ENCODE results near the gene CUTA.
"Not testable (repeated sequence)": the region's sequence is repeated elsewhere in the genome, so short reads cannot be mapped to it uniquely, and the experiment has no call there.

CUTA gene

DNA sequence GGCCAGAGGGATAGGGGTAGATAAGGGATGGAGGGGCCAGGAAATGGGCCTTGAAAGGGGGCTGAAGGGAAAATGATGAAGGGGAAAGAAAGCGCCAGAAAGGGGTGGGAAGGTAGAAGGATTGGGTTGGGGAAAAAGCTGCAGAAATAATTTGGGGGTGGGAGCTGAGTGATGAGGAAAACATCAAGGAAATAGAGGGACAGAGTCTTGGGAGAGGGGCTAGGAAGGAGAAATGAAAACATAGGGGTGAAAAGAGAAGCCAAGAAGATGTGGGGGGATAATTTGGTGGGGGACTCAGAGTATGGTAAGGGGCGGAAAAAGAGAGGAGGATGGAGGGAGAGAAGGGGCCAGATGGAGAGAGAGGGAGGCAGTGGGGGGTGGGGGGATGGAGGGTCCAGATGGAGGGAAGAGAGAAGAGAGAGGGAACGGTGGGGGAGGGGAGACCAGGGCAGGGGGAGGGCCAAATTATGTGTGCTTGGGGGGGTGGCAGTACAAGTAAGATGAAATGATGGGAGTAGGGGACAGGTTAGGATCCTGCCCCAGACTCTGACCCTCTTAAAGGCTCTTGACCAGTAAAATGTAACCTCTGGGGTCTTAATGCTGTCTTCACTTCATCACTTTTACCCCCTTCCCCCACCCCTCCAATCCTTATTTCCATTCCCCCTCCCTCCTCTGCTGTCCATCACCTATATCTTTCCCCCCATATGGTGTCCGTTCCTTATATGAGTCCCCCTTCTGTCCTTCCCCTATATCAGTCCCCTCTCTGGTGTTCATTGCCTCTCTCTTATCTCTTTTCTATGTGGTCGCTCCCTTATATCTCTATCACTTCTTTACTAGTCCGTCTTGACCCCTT lies 2.8 kb upstream of the CUTA start:
- no peak for DNase-seq

DNA sequence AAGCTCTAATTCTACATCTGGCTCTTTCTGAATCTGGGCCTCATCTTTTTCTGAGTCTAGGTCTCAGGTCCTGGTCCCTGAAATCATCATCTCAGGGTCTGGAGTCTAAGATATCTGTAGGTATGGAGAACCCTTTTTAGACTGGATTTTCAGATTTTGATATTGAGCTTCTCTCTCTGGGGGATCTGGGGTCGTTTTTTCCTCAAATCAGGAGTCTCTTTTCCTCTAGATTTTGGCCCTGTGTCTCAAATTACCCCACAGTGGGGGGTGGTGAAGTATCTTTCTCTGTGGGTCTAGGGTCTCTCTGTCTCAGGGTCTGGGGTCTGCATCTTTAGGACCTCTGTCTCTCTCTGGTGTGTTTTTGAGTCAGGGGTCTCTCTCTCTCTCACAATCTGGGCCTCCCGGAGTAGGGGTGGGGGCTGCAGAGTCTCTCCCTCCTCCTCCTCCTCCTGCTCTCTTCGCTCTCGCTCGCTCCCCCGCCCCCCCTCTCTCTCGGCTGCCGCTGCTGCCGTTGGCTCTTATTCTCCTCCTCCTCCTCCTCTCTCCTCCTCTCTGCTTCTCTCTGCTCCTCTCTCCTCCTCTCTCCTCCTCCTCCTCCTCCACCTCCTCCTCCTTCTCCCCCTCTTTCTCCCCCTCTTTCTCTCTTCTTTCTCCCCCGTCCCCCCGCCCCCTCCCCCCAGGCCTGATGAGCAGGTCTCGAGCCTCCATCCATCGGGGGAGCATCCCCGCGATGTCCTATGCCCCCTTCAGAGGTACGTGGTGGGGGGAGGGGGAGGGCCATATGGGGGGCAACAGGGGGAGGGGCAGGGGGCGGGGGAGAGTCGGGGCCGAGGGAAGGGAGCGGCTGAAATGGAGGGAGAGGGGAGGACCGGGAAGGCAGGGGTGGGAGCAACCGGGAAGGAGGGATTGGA lies 1.9 kb upstream of the CUTA start, which contains the start of gene SYNGAP1:
Gene SYNGAP1 (plus strand): TSS at position 486 of the 911 bp plus-strand sequence. CDS start 200 bp downstream, at position 686.
- peak; percentile 87 for DNase-seq

DNA sequence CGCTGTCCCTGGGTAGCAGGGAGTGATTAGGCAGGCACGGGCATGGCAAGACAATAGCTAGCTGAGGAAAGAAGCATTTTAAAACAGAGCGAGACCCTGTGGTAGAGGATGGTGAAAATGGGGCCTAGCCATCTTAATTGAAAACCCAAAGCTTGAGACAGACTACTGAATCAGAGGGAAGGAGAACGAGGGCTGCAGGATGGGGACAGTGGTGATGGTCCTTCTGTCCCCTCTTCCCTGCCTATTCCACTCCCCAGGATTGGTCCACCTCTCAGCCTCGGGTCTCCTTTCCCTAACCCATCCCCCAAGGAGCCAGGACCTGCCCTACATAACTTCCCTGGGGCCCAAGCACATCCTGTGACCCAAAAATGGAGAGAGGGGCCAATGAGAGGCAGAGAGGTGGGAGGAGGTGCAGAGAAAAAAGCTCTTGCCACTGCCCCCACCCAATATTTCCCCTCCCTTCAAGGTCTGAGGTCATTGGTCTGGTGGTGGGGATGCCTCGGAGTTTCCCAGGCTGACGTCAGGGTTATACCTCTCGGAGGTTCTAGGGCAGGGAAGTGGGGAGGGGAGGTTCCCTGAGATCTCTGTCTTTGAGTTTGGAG lies 884 bp upstream of the CUTA start:
- DNase-seq: no peak

DNA sequence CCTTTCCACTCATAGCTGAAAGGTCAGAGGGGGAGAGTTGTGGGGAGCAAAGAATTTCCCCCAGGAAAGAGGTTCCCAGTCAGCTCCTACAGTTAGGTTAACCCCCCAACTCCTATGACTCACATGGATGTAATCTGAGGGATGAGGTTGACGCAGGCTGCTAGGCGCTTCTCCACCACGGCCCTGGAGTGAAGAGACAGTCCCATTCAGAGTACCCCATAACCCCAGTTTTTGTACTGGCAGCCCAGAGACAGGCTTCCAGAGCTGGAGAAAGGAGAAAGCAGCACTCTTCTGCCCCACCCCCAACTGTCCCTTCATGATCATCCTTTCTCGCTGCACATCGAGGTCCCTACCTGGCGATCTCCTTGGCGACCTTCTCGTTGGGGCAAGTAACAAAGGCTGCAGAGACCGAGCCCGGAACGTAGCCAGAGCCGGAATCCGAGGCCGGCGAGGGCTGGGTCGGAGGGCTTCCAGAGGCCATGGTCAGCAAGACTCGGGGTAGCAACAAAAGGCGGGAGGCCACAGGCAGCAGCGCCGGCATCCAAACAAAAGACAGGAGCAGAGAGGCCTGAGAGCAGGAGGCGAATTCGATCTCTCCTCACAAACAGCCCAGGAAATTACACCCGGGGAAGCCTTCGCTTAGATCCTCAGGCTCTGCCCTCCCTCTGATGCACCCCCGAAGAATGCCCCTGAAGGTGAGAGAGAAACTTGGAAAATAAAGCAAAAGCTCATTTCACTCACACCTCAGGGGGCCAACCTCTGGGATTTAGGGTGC lies 592 bp downstream of the CUTA start:
- no peak for DNase-seq

DNA sequence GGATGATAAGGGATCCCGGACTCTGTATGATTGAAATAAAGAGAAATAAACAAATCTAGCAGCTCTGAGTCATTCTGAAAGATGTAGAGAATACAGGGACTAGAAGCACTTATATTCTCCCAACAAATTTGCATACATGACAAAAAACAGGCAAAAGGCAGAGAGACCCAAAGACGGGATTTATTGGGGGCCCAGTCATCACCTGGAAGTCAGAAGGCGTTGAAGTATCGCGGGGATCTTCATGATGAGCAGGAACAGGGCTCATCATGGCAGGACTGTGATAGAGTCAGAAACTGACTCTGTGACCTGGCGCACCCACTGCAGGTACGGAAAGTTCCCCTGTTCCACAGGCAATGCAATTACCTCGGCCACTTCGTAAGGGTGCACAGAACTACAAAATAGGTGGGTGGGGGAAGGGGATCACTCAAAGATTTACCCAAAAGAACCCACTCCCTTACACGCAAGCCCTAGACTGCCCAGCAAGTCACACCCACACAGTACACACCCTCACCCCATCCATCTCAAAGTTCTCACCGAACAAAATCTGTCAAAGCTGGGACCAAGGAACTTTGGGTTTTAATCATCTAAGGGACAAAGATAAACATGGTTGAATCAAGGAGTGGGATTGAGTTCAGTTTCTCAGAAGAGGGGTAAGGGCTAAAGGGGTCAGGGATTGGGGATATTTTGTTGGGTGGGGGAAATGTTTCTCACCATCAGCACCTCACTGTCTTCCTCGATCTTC lies 1.4 kb downstream of the CUTA start:
- no peak for DNase-seq

DNA sequence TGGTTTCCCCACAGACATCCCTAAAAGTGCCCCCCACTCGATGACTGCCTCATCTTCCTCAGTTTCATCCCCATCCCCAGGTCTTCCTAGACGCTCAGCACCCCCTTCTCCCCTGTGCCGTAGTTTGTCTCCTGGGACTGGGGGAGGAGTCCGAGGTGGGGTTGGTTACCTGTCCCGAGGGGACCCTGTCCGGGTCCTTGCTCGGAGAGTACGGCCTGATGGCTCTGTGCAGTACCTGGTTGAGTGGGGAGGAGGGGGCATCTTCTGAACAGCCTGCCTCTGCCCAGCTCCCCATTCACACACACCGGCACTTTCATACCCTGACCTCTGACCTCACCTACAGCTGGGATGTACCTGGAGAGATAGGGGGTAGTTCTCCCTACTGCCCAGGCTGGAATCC lies 2.1 kb downstream of the CUTA start:
- no peak for DNase-seq

DNA sequence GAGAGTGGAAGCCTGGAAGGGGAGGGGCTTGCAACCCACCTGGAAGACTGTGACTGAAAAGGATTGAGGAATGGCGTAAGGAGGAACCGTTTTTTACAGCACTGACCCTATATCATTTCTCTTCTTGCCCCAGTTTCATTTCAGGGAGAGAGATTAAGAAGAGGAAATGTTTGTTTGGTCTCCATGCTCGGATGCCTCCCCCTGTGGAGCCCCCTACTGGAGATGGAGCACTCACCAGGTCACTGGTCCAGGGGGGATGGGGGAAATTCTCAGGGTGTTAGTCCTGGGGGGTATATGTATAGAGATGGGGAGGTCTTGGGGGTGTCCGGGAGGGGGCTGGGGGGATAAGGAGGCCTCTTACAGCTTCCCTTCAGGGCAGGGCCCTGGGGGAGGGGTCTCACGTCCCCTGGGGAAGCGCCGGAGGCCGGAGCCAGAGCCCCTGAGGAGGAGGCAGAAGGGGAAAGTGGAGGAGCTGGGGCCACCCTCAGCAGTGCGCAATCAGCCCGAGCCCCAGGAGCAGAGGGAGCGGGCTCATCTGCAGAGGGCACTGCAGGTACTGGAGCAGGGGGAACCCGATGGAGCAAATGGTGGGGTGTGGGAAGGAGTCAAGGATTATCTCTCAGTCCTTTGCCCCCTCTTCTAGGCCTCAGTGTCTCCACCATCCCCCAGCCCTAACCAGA lies 3.2 kb downstream of the CUTA start:
- DNase-seq: no peak

DNA sequence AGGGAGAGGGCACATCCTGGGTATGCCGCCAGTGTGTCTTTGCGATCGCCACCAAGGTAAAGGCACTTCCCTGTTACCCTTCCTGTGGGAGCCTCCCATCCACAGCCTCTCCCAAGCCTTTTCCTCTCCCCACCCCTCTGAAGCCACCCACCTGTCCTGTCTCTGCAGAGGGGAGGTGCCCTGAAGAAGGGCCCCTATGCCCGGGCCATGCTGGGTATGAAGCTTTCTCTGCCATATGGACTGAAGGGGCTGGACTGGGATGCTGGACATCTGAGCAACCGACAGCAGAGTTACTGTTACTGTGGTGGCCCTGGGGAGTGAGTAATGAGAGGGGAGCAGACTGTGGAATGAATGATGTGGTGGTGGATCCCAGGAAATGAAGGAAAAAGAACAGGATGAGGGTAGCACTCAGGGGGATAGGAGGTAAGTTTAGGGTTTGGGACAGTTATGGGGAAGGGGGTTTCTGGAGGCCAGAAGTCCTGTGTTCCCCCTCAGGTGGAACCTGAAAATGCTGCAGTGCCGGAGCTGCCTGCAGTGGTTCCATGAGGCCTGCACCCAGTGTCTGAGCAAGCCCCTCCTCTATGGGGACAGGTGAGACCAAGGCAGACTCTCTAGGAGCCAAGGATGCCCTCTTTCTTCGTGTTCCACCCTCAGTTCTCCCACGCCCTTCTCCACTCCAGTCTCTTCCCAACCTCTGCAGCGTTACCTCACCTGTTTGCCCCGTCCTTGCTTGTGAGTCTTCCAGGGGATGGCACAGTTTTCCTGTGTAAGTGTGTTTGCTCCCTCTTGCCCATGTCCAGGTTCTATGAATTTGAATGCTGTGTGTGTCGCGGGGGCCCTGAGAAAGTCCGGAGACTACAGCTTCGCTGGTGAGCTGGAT lies 4.4 kb downstream of the CUTA start:
- DNase-seq: peak; percentile 10

DNA sequence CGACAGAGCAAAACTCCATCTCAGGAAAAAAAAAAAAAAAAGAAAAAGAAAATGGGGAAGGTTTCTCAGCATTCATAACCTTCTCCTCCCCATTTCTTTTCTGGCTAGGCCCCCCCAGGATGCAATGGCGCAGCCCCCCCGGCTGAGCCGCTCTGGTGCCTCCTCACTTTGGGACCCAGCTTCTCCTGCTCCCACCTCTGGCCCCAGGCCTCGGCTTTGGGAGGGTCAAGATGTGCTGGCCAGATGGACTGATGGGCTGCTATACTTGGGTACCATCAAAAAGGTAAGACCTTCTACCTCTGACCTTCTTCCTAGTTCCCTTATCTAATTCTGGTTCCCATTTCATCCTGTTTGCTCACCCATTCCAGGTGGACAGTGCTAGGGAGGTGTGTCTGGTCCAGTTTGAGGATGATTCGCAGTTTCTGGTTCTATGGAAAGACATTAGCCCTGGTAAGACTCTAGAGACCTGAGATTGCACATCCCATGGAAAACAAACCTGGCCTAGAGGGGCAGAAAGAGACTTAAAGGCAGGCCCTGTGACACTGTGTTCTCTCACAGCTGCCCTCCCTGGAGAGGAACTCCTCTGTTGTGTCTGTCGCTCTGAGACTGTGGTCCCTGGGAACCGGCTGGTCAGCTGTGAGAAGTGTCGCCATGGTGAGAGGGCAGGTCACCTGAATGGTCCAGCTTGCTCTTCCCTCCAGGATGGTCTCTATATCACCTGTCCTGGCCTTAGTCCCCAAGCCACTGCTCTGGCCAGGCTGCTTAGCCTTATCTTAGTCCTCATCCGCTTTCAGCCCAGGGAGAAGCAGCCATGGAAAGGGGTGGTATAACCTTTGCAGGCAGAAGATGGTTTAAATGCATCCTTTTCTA lies 5.5 kb downstream of the CUTA start:
- no peak for DNase-seq

DNA sequence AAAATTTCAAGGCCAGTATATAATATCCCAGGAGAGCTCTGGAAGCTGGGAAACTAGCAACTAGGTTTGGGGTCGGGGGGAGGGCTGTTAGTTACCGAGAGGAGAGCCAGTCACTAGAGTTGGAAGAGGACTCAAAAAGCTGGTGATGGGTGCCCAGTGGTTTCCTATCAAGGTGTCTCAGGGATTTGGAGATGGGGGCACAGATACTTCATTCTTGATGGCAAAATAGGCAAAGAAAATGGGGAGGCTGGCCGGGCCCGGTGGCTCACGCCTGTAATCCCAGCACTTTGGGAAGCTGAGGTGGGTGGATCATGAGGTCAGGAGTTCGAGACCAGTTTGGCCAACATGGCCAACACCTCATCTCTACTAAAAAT lies 6.3 kb downstream of the CUTA start:
- DNase-seq: no peak

DNA sequence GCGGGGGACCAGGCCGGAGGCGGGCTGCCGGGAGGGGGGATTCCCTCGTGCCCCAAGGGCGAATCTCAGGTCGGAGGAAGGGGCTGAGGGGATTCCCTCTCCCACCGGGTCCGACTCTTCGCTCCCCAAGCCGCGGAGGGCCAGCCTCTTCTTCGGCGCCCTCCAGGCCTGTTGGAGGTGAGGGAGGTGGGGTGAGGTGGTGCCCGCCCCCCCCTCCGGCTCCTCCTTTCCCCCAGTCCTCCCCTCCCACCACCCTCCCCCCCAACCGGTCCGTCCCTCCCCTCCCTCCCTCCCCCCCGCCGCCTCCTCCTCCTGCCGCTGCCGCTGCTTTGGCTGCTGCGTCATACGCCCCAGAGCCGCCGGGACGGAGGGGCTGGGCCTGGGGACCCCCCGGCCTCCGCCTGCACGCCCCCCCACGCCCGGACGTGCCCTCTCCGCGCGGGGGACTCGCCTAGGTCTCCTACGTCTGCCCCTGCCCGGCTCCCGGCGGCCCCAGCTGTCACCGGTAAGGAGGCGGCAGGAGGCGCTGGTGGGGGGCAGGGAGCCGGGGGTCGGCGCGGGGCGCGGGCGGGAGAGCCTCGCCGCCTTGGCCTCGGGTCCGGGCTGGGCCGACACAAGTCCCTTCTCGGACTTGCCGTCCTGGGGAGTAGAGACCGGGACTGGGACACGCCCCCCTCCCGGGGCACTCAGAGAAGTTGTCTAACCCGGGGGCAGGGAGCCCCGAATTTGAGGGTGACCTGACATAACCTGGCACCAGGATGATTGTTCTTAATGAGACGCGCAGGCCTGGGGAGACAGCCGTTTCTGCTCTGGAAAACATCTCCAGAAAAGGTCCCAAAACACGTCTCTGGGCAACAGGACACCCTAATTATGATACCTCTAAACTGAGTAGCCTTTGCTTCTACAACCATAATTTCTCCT lies 6.9 kb downstream of the CUTA start, which contains the start of gene PHF1:
Gene PHF1 (plus strand): TSS at position 304 of the 921 bp plus-strand sequence. CDS start 1,250 bp downstream, outside the sequence.
- DNase-seq: no peak

DNA sequence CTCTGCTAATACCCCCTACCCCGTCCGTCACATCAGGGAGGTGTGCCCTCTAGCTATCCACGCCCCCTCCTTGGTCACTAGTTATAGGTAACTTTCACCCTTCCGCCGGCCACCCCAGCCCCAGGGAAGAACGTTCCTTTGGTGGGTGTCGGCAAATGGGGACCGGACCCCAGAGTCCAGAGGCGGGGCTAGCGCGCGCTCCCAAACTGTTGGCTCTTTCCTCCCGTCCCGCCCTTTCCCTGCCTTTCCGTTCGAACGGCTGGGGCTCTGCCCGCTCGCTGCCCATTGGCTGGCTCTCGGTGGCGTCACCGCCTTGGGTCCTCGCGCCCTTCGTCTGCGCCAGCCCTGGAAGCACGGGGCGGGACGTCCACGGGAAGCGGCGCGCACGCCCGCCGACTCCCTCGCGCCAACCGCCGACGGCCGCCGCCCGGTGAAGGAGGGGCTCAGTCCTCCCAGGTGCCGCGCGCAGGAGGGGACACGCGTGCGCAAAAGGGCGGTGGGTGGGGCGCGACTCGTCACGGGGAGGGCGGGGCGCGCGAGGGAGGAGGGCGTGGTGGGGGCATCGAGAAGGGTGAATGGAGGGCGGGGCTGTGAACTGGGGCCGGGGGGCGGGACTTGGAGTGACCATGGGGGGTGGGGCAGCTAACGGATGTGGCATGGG lies 7.7 kb downstream of the CUTA start:
- peak; percentile 99 for DNase-seq

DNA sequence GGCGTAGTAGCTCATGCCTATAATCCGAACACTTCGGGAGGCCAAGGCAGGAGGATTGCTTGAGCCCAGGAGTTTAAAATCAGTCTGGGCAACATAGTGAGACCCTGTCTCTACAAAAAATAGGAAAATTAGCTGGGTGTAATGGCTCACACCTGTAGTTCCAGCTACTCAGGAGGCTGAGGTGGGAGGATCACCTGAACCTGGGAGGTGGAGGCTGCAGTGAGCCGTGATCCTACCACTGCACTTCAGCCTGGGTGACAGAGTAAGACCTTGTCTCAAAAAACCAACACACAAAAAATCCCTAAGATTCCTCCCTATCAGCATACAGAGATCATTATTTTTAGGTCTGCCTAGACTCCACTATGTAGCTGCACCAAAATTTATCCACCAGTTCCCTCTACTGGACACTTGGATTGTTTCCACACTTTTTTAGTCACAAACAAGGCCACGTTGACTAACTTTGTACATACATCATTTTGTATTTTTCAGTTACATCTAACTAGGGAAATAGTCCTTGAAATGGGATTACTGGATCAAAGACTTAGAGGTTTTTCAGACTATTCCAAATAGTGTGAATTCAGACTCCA lies 10.7 kb downstream of the CUTA start:
- no peak for DNase-seq

DNA sequence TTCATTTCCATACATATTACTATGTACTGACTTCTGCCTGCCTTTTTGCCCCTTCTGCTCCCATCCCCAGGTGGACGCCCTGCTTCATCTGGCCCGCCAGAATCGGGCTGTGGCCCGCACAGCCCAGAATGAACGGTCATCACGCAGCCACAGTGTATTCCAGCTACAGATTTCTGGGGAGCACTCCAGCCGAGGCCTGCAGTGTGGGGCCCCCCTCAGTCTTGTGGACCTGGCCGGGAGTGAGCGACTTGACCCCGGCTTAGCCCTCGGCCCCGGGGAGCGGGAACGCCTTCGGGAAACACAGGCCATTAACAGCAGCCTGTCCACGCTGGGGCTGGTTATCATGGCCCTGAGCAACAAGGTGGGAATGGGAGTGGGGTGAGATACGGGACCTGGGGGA lies 11.8 kb downstream of the CUTA start:
- DNase-seq: no peak

DNA sequence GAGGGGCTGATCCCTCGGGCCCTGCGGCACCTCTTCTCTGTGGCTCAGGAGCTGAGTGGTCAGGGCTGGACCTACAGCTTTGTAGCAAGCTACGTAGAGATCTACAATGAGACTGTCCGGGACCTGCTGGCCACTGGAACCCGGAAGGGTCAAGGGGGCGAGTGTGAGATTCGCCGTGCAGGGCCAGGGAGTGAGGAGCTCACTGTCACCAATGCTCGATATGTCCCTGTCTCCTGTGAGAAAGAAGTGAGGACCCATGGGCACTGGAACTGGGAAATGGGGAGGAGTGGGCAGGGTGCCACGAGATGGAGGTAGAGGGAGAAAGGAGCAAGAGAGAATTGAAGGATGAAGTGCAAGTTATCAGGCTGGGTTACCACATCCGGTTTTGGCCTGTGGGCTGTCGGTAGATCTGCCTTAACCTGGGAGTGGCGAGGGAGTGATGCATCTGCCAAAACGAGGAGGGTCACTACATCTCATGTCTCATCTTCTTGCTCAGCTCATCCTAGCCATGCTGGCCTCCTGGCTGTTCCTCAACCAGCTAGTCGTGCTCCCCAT lies 12.4 kb downstream of the CUTA start:
- DNase-seq: no peak

DNA sequence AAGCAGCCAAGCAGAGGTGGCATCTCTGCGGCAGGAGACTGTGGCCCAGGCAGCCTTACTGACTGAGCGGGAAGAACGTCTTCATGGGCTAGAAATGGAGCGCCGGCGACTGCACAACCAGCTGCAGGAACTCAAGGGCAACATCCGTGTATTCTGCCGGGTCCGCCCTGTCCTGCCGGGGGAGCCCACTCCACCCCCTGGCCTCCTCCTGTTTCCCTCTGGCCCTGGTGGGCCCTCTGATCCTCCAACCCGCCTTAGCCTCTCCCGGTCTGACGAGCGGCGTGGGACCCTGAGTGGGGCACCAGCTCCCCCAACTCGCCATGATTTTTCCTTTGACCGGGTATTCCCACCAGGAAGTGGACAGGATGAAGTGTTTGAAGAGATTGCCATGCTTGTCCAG lies 13.0 kb downstream of the CUTA start:
- DNase-seq: no peak

DNA sequence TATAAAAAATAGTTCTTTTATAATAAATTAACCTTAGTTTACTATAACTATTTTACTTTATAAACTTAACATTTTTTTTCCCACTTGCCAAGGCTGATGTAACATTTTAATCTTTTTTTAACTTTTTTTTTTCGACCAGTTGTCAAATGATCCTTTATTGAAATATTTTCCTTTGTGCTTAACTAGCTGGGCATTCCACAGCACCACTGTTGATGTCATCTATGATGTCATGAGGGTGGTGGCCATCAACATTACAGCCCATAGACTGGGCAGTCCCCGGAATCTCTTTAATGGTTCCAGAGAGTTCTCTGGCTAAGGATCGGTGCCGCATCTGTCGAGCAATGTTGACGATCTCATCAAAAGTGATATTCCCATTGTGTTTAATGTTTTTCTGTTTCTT lies 18.0 kb downstream of the CUTA start:
- DNase-seq: not testable (repeated sequence)
